GM12891 (cell line): ENCODE results near the gene FBP1.

Experiments
- POLR2A ChIP-seq: IDR thresholded peaks from 2 replicates; pipeline ENCODE4 v1.6.1; 2011; ENCODE audit warnings: low read depth, low read length, control low read depth
- POLR2AphosphoS5 ChIP-seq: IDR thresholded peaks from 2 replicates; pipeline ENCODE4 v1.6.1; 2011; ENCODE audit warnings: low read depth, low read length, control low read depth
- SPI1 ChIP-seq: IDR thresholded peaks from 2 replicates; pipeline ENCODE4 v1.6.1; 2011; ENCODE audit warnings: low read depth, low read length, control low read depth
- TAF1 ChIP-seq: IDR thresholded peaks from 2 replicates; pipeline ENCODE4 v1.6.1; 2011; ENCODE audit warnings: low read depth, low read length, control low read depth

- TF ChIP-seq POLR2A (no peak), POLR2AphosphoS5 (no peak), TAF1 (no peak), SPI1 (no peak)
Measured at GRCh38 chr9:94568972-94569712, 70.2 kb downstream of the FBP1 start.
